Measurements from ENCODE around the gene SCG5. TPM values are rescaled to one million over a fixed set of nuclear protein-coding genes. Genes with fewer than 3 reads are reported as not detected.

Gene SCG5
- total and polyA plus RNA-seq, 2 of the 13 experiments (the other 11 are each of a cell fraction or from before 2014, with no cell fraction given) = 2.3 to 3.5 TPM

DNA sequence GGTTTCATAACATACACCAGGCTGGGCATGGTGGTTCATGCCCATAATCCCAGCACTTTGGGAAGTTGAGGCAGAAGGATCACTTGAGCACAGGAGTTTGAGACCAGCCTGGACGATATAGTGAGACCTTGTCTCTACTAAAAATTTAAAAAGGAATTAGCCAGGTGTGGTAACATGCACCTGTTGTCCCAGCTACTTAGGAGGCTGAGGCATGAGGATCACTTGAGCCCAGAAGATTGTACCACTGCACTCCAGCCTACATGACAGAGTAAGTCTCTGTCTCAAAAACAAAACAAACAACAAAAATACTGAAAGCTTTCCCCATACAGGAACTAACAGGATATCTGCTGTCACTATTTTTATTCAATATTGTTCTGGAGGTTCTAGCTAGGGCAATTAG, 97.2 kb downstream of the SCG5 start:
- ATAC-seq (no peak), FAIRE-seq (no peak), DNase-seq (ENCODE audit: low spot score) (no peak)
- in situ Hi-C loops (cut with HindIII; ENCODE audit: extremely low pct_ligation_motif_present, low pct_unique_long_range_greater_than_20kb) = no loop called here
- Histone ChIP-seq H3K36me3 (replicated peaks in 1 of 2; ENCODE audit: control insufficient read depth in 1 of 2, insufficient read depth in 2 of 2, low read length in 2 of 2) (no peaks in the 10 kb centered on the region), H2AFZ (ENCODE audit: low read length) (no peak overlapping the region), H3K9me3 (ENCODE audit: low read length) (0 out of 2 replicates have a peak, but pooled peaks cover 5% of the 10 kb centered on the region), H3K4me3 (replicated peaks in 1 of 3; ENCODE audit: insufficient read depth in 1 of 3, low read depth in 2 of 3, low read length in 3 of 3) (no peak overlapping the region), H3K9ac (ENCODE audit: insufficient read depth, low read depth, low read length) (no peak overlapping the region), H3K27ac (ENCODE audit: extremely low read length, insufficient read depth, low read length) (no peak overlapping the region), H3K27me3 (ENCODE audit: control insufficient read depth in 1 of 2, insufficient read depth in 2 of 2, low read length in 2 of 2) (no peaks in the 10 kb centered on the region; a peak in 2 of 5 replicates), H4K20me1 (ENCODE audit: insufficient read depth, low read length) (no peaks in the 10 kb centered on the region), H3K79me2 (ENCODE audit: insufficient read depth, low read length) (no peaks in the 10 kb centered on the region), H3K4me1 (ENCODE audit: insufficient read depth, low read length) (no peaks in the 10 kb centered on the region), H3K4me2 (ENCODE audit: low read depth, low read length) (no peak overlapping the region)
- CTCF ChIA-PET (ENCODE audit: low intra/inter-chr PET ratio, low total read pairs) = no interaction called here
- intact Hi-C loops (cut with micrococcal nuclease; ENCODE audit: unreplicated experiment) = no loop called here
- POLR2A ChIA-PET = no interaction called here
- 0% methylated on average over 1 of the region's 1 CpG for WGBS (ENCODE audit: low lambda C conversion rate)
- BruUV-seq (replicated peaks) = no TSS peak
- no peak for TF ChIP-seq FIP1L1 (IDR thresholded peaks at IDR 0.05; ENCODE audit: borderline replicate concordance, insufficient read depth, low read depth, low read length)
- no peak for TF ChIP-seq POLR2AphosphoS2 (IDR thresholded peaks at IDR 0.05; ENCODE audit: low read depth, low read length)
- TF ChIP-seq ZNF567 (CRISPR knock-in tag; IDR thresholded peaks at IDR 0.05; ENCODE audit: borderline replicate concordance) = no peak
- no peak for TF ChIP-seq ZBTB34 (CRISPR knock-in tag; IDR thresholded peaks at IDR 0.05)
- TF ChIP-seq, protein P1, sequence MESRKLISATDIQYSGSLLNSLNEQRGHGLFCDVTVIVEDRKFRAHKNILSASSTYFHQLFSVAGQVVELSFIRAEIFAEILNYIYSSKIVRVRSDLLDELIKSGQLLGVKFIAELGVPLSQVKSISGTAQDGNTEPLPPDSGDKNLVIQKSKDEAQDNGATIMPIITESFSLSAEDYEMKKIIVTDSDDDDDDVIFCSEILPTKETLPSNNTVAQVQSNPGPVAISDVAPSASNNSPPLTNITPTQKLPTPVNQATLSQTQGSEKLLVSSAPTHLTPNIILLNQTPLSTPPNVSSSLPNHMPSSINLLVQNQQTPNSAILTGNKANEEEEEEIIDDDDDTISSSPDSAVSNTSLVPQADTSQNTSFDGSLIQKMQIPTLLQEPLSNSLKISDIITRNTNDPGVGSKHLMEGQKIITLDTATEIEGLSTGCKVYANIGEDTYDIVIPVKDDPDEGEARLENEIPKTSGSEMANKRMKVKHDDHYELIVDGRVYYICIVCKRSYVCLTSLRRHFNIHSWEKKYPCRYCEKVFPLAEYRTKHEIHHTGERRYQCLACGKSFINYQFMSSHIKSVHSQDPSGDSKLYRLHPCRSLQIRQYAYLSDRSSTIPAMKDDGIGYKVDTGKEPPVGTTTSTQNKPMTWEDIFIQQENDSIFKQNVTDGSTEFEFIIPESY (CRISPR knock-in tag; IDR thresholded peaks at IDR 0.05) = no peak
- TF ChIP-seq, protein P2, sequence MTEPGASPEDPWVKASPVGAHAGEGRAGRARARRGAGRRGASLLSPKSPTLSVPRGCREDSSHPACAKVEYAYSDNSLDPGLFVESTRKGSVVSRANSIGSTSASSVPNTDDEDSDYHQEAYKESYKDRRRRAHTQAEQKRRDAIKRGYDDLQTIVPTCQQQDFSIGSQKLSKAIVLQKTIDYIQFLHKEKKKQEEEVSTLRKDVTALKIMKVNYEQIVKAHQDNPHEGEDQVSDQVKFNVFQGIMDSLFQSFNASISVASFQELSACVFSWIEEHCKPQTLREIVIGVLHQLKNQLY (CRISPR knock-in tag; IDR thresholded peaks at IDR 0.05) = no peak
- no peak for TF ChIP-seq USF2 (IDR thresholded peaks at IDR 0.05; ENCODE audit: low read depth, low read length)
- TF ChIP-seq USF2 (CRISPR knock-in tag; IDR thresholded peaks at IDR 0.05; ENCODE audit: borderline replicate concordance) = no peak
- no peak for TF ChIP-seq ZSCAN31 (CRISPR knock-in tag; IDR thresholded peaks at IDR 0.05; ENCODE audit: low read depth)
- TF ChIP-seq YY1 (IDR thresholded peaks at IDR 0.05; ENCODE audit: insufficient read depth, insufficient replicate concordance, low read depth, low read length) = no peak
- no peak for TF ChIP-seq ZNF296 (CRISPR knock-in tag; conservative IDR thresholded peaks at IDR 0.05)
- TF ChIP-seq LCORL (IDR thresholded peaks at IDR 0.05) = no peak
- no peak for TF ChIP-seq LCORL (CRISPR knock-in tag; IDR thresholded peaks at IDR 0.05)
- TF ChIP-seq RXRA (CRISPR knock-in tag; IDR thresholded peaks at IDR 0.05) = no peak
- no peak for TF ChIP-seq ZNF570 (CRISPR knock-in tag; IDR thresholded peaks at IDR 0.05; ENCODE audit: borderline replicate concordance)
- TF ChIP-seq, protein P3, sequence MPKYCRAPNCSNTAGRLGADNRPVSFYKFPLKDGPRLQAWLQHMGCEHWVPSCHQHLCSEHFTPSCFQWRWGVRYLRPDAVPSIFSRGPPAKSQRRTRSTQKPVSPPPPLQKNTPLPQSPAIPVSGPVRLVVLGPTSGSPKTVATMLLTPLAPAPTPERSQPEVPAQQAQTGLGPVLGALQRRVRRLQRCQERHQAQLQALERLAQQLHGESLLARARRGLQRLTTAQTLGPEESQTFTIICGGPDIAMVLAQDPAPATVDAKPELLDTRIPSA (CRISPR knock-in tag; IDR thresholded peaks at IDR 0.05; ENCODE audit: borderline replicate concordance) = no peak
- TF ChIP-seq FOXA1 (IDR thresholded peaks at IDR 0.05) = no peak
- TF ChIP-seq FOXA1 (CRISPR knock-in tag; IDR thresholded peaks at IDR 0.05) = no peak
- no peak for TF ChIP-seq PHB2 (IDR thresholded peaks at IDR 0.05; ENCODE audit: partially characterized antibody)
